Activated naive CD4-positive, alpha-beta T cell treated with anti-CD3 and anti-CD28 coated beads, Interleukin-2, amount 50 U/mL, for 24 hours (primary cell): ENCODE data around the gene FGF11.
"Not testable (repeated sequence)": the region's sequence is repeated elsewhere in the genome, so short reads cannot be mapped to it uniquely, and the experiment has no call there.

Experiments used
- H3K27ac Mint-ChIP-seq: one replicate; pipeline ENCODE4 v1.8.0; 2021; ENCODE audit warnings: mild to moderate bottlenecking, mixed read lengths
- H3K27me3 Mint-ChIP-seq: one replicate; pipeline ENCODE4 v1.8.0; 2021; ENCODE audit warnings: mixed read lengths
- H3K36me3 Mint-ChIP-seq: one replicate; pipeline ENCODE4 v1.8.0; 2021; ENCODE audit warnings: mixed read lengths
- H3K4me1 Mint-ChIP-seq: one replicate; pipeline ENCODE4 v1.8.0; 2021; ENCODE audit warnings: mixed read lengths
- H3K4me3 Mint-ChIP-seq: one replicate; pipeline ENCODE4 v1.8.0; 2021; ENCODE audit warnings: mild to moderate bottlenecking, mixed read lengths
- H3K9me3 Mint-ChIP-seq: one replicate; pipeline ENCODE4 v1.8.0; 2021; ENCODE audit warnings: mixed read lengths

FGF11 gene

DNA sequence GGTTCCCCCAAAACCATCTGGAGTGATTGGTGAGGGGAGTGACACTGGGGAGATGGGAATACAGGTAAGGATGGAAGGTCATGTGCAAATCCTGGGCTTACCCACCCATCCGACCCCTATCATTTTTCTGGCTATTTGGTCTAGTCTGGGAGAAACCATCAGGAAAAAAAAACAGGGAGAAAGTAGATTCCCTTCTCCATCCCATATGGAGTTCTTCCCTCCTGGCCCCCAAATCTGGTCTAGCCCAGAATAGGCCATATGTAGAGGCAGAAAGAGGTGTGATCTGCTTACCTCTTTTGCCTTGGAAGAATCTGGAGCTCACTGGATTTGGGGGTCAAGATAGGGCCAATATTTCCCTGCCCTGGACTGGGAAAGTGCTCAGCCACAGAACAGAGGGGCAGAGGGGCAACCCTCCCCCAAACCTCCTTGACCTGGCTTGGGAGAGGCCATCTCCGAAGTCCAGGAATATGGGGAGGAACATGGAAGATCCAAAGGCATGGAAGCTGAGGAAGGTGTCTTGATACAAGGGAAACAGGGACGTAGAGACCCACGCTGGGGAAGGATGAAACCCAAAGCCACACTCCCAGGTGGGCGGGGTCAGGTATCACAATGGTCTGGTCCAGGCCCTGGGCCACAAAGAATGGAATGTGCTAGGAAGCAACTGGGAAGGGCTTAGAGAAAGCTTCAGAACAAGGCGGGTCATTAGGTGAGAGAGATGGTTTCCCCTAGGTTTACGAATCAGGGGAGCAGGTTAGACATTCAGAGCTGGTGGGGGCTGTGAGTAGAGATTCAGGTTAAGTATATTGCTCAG lies 21.7 kb downstream of the FGF11 start:
- H3K27me3 Mint-ChIP-seq: no peaks in the 10 kb centered on the region
- no peaks in the 10 kb centered on the region for H3K36me3 Mint-ChIP-seq
- no peak overlapping the region for H3K4me3 Mint-ChIP-seq
- peak overlapping the region; percentile 12 for H3K27ac Mint-ChIP-seq
- no peaks in the 10 kb centered on the region for H3K9me3 Mint-ChIP-seq
- peaks cover 17% of the 10 kb centered on the region for H3K4me1 Mint-ChIP-seq

DNA sequence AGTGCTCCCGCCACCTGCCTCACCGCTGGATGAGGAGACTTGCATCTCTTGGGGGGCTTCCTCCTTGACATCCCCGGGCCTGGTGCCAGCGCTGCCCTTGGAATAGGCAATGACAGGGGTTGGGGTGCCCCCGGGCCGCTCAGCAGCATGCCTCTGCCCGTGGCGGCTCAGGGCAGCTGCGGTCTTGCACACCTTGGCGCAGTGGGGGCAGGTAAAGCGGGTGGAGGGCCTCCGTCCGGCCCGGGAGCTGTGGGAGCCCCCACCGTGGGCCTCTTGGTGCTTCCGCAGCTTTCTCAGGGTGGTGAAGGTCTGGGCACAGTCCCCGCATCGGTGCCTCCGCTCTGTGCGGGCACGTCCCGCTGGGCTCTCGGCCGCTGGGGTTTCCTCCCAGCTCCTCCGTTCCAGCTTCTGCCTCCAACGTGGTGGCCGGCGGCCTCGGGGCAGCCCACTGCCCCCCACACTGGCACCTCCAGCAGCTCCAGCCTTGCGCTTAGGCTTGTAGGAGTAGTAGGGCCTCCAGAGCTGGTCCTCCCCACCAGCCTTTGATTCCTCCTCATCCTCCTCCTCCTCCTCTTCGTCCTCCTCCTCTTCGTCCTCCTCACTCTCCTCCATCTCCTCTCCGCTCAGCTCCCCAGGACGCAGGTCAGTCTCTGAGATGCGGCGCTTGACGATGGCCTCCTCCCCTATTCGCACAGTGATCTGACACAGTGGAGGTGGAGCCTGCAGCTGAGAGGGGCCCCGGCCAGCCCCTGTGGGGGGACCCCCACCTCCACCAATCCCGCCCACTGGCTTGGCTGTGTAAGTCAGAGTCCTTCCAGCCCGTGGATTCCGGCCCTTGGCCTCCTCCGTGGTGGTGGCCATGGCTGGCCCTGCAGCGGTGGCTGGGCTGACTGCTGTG lies 23.4 kb downstream of the FGF11 start:
- H3K27ac Mint-ChIP-seq: no peak overlapping the region
- no peak overlapping the region for H3K4me3 Mint-ChIP-seq
- H3K36me3 Mint-ChIP-seq: no peaks in the 10 kb centered on the region
- H3K9me3 Mint-ChIP-seq: no peaks in the 10 kb centered on the region
- no peaks in the 10 kb centered on the region for H3K27me3 Mint-ChIP-seq
- peaks cover 16% of the 10 kb centered on the region for H3K4me1 Mint-ChIP-seq

DNA sequence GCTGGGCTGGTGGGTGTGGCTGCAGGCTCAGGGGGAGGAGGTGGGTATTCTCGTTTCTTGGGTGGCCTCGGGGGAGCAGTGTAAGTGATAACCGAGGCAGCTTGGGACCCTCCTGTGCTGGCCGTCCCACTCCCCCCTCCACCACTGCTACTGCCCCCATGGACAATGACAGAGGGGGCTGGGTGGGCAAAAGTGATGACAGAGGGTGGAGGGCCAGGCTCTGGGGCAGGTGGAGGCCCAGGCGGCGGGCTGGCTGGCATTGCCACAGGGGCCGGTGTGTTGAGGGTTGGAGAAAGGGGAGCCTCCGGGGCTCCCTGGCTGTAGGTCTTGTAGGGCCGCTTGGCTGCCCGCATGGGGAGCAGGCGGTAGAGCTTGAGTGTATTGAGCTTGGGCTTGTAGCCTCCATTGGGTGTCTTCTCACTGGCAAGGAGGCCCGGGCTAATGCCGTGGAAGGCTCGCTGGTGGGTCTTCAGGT lies 24.1 kb downstream of the FGF11 start:
- Mint-ChIP-seq H3K9me3 (no peaks in the 10 kb centered on the region), H3K27me3 (no peaks in the 10 kb centered on the region), H3K36me3 (no peaks in the 10 kb centered on the region), H3K27ac (no peak overlapping the region), H3K4me1 (peaks cover 18% of the 10 kb centered on the region), H3K4me3 (no peak overlapping the region)

DNA sequence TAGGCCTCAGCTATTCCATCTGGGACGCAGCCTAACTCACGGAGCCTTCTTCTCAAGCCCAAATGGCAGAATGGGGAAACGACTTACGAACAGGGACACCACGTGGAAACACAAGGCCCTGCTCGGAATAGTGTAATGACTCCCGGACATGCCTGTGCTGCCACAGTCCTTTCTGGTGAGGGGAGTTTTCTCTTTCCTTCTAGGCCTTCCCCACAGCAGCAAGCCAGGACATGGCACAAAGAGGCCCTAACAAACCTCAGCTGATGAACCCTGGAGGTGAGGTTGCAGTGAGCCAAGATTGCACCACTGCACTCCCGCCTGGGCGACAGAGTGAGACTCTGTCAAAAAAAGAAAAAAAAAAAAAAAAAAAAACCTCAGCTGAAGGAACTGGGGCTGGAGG lies 24.8 kb downstream of the FGF11 start:
- H3K4me1 Mint-ChIP-seq: peaks cover 18% of the 10 kb centered on the region
- H3K4me3 Mint-ChIP-seq: no peak overlapping the region
- no peaks in the 10 kb centered on the region for H3K9me3 Mint-ChIP-seq
- no peak overlapping the region for H3K27ac Mint-ChIP-seq
- no peaks in the 10 kb centered on the region for H3K36me3 Mint-ChIP-seq
- no peaks in the 10 kb centered on the region for H3K27me3 Mint-ChIP-seq

DNA sequence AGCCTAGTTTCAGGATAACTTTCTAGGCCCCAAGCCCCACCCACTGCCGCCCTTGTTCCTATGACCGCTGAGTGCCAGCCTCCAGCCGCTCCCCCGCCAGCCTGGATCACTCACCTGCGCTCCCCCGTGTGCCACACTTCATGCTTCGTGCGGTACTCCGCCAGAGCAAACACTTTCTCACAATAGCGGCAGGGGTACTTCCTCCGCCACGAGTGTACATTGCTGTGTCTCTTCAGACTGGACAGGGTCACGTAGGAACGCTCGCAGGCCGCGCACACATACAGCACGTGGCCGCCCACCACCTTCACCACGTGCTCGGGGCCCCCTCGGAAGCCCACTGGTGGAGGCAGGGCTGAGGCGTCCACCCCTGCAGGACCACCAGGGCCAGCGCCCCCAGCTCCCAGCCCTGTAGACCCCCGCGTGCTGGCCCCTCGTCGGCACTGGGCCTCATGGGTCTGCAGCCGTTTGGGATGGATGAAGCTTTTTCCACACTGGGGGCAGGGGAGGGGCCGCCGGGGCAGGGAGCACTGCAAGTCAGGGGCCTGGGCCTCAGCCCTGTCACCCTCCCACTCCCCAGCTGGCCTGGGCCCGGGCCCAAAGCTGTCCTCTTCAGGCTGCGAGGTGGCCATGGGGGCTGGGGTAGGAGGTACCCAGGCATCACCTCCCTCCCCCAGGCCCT lies 26.4 kb downstream of the FGF11 start:
- H3K4me3 Mint-ChIP-seq: no peak overlapping the region
- no peaks in the 10 kb centered on the region for H3K27me3 Mint-ChIP-seq
- no peaks in the 10 kb centered on the region for H3K36me3 Mint-ChIP-seq
- H3K9me3 Mint-ChIP-seq: no peaks in the 10 kb centered on the region
- no peak overlapping the region for H3K27ac Mint-ChIP-seq
- H3K4me1 Mint-ChIP-seq: peaks cover 16% of the 10 kb centered on the region

DNA sequence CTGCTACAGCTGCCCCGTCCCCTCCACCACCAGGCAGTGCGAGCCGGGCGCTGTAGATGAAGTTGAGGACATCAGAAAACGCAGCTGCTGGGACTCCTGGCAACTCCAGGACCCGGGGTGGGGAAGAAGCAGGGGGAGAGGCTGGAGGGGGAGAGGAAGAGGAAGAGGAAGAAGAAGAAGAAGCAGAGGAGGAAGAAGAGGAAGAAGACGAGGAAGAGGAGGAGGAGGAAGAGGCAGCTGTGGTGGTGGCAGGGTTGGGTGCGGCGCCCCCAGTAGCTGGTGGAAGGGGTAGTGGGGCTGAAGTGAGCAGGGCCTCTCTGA lies 27.0 kb downstream of the FGF11 start:
- H3K4me3 Mint-ChIP-seq: no peak overlapping the region
- H3K9me3 Mint-ChIP-seq: no peaks in the 10 kb centered on the region
- H3K27ac Mint-ChIP-seq: no peak overlapping the region
- no peaks in the 10 kb centered on the region for H3K36me3 Mint-ChIP-seq
- H3K4me1 Mint-ChIP-seq: peaks cover 18% of the 10 kb centered on the region
- no peaks in the 10 kb centered on the region for H3K27me3 Mint-ChIP-seq

DNA sequence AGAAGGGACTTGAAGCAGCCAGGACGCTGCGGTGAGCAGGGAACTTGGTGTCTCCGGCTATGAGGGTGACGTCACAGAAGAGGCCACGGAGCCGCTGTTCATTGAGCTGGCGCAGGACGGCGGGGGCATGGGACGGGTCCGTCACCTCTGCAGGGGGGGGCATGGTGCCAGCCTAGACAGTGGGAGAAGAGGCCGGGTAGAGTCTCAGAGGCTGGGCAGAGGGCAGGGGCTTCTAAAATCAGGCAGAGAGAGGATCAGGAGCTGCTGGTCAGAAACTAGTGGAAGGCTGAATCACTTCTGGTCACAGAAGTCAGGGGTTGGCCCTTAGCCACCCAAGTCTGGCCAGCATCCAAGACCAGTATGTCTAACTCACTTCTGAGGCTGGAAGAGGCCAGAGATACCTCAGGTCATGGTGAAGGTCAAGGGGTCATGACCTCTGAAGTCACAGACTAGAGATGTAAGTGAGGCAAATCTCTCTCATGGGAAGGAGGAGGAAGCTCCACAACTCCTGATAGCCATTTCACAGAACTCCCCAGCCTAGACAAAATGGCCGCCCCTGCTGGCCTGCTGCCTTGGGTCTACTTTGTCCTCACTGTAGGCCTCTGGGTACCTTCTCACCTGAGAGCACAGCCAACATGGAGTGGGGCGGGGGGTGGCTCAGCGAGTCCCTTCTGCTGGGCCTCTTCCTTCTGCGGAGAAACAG lies 27.5 kb downstream of the FGF11 start:
- Mint-ChIP-seq H3K9me3 (no peaks in the 10 kb centered on the region), H3K4me3 (no peak overlapping the region), H3K36me3 (no peaks in the 10 kb centered on the region), H3K27ac (peak overlapping the region; percentile 41), H3K27me3 (no peaks in the 10 kb centered on the region), H3K4me1 (peaks cover 22% of the 10 kb centered on the region)

DNA sequence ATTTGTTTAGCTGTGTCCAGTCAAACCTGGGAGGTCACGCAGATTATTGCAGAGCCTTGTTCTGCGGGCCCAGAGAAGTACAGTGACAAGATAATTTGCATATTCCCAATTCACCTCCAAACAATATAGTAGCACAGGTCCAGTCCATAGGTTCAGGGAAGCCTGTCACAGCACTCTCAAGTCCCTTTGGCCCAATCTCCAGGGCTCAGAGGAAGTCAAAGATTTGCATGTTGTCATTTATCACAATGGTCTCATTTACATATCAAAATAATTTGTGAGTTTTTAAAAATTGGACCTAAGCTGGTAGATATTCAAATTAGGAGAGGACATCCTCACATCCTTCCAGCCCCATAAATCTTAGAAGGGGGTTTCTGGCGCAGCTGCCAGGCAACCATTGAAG lies 28.2 kb downstream of the FGF11 start:
- Mint-ChIP-seq H3K9me3 (no peaks in the 10 kb centered on the region), H3K36me3 (no peaks in the 10 kb centered on the region), H3K27me3 (no peaks in the 10 kb centered on the region), H3K4me3 (no peak overlapping the region), H3K27ac (no peak overlapping the region), H3K4me1 (peaks cover 26% of the 10 kb centered on the region)

DNA sequence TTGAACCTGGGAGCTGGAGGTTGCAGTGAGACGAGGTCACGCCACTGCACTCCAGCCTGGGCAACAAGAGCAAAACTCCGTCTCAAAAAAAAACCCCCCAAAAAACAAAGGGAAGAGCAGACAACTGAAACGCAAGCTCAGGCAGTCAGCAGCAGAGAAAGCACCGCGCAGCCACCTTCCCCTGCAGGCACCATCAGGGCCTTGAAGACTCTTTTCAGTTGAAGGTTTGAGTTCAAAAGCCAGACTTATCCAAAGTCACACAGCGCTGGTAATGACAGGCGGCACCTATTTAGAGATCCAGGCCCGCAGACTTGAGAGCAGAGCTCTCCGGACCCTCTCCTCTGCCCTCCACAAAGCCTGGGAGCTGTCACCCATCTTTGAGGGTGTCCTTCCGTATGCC lies 29.0 kb downstream of the FGF11 start:
- Mint-ChIP-seq H3K4me3 (no peak overlapping the region), H3K36me3 (no peaks in the 10 kb centered on the region), H3K27ac (no peak overlapping the region), H3K9me3 (no peaks in the 10 kb centered on the region), H3K27me3 (no peaks in the 10 kb centered on the region), H3K4me1 (peaks cover 27% of the 10 kb centered on the region)

DNA sequence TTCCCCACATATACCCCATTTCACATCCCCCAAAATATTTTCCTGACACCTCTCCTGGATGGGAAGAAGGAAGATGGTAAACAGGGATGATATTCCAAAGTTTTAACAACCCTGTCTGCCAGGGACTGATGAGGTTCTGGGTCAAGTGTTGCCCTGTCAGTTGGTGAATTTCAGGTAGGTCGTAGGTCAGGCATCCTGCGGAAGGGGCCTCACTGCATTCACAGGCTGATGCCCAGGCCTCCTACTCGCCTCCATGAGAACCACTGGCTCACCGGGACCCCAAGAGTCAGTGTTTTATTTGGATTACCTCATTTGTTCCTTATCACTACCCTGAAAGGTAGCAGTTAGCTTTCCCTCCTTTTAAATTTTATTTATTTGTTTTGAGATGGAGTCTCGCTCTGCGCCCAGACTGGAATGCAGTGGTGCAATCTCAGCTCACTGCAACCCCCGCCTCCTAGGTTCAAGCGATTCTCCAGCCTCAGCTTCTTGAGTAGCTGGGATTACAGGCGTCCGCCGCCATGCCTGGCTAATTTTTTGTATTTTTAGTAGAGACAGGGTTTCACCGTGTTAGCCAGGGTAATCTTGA lies 29.6 kb downstream of the FGF11 start:
- Mint-ChIP-seq H3K4me3 (no peak overlapping the region), H3K27ac (no peak overlapping the region), H3K27me3 (no peaks in the 10 kb centered on the region), H3K4me1 (peaks cover 31% of the 10 kb centered on the region), H3K9me3 (no peaks in the 10 kb centered on the region), H3K36me3 (no peaks in the 10 kb centered on the region)

DNA sequence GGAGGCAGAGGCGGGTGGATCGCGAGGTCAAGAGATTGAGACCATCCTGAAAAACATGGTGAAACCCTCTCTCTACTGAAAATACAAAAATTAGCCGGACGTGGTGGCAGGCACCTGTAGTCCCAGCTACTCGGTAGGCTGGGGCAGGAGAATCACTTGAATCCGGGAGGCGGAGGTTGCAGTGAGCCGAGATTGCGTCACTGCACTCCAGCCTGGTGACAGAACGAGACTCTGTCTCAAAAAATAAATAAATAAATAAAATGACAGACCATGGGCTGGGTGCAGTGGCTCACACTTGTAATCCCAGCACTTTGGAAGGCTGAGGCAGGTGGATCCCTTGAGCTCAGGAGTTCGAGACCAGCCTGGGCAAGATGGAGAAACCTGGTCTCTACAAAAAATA lies 30.5 kb downstream of the FGF11 start:
- not testable (repeated sequence) for H3K4me3 Mint-ChIP-seq, H3K9me3 Mint-ChIP-seq, H3K27ac Mint-ChIP-seq, H3K36me3 Mint-ChIP-seq, H3K27me3 Mint-ChIP-seq
- H3K4me1 Mint-ChIP-seq: peaks cover 31% of the 10 kb centered on the region

DNA sequence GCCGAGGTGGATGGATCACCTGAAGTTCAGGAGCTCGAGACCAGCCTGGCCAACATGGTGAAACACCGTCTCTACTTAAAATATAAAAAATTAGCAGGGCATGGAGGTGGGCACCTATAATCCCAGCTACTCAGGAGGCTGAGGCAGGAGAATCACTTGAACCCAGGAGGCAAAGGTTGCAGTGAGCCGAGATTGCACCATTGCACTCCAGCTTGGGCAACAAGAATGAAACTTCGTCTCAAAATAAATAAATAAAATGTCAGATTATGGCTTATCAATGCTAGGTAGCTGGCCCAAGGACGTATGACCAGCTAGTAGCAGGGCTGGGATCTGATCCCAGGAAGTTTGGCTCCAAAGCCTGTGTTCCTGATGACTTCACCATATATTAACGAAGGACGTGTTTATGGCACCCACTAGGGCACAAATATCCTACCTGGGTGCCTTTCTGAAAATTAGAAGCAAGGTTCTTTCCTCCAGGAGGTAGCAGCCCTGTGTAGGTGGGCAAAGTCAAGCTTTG lies 31.2 kb downstream of the FGF11 start:
- peak overlapping the region; percentile 41 for H3K27ac Mint-ChIP-seq
- peaks cover 31% of the 10 kb centered on the region for H3K4me1 Mint-ChIP-seq

DNA sequence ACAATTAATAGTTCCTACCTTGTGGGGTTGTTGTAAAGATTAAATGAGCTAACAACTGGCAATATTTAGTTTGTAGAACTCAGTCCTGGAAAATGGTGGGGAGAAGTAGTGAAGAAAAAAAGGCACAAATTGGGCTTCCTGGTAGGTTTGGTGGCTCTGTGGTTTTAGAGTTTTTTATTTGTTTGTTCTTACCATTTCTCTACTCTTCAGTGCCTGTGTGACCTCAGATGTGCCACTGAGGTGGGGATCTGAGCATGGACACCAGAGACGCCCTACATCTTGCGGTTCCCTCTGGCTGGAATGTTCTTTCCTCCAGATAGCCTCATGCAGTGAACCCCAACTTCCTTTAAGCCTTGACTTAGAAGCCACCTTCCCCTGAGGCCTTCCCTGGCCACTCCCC lies 32.4 kb downstream of the FGF11 start:
- Mint-ChIP-seq H3K27me3 (no peaks in the 10 kb centered on the region), H3K9me3 (no peaks in the 10 kb centered on the region), H3K4me1 (peaks cover 42% of the 10 kb centered on the region), H3K4me3 (no peak overlapping the region), H3K36me3 (no peaks in the 10 kb centered on the region), H3K27ac (peak overlapping the region; percentile 33)

More for the DNA sequence above, 31.2 kb downstream of the FGF11 start:
- H3K9me3 Mint-ChIP-seq, H3K27me3 Mint-ChIP-seq, H3K4me3 Mint-ChIP-seq, H3K36me3 Mint-ChIP-seq: not testable (repeated sequence)

DNA sequence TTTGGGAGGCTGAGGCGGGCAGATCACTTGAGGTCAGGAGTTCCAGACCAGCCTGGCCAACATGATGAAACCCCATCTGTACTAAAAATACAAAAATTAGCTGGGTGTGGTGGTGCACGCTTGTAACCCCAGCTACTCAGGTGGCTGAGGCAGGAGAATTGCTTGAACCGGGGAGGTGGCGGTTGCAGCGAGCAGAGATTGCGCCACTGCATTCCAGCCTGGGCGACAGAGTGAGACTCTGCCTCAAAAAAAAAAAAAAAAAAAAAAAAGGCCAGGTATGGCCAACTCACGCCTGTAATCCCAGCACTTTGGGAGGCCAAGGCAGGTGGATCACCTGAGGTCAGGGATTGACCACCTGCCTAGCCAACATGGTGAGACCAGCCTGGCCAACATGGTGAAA lies 35.5 kb downstream of the FGF11 start:
- H3K4me1 Mint-ChIP-seq: peaks cover 55% of the 10 kb centered on the region
- not testable (repeated sequence) for H3K9me3 Mint-ChIP-seq, H3K27me3 Mint-ChIP-seq, H3K36me3 Mint-ChIP-seq, H3K4me3 Mint-ChIP-seq, H3K27ac Mint-ChIP-seq
